GM12874 (cell line): ENCODE measurements around the gene GOT1.

Source experiments
- TF ChIP-seq, protein P1 (sequence below): IDR thresholded peaks from 2 replicates; pipeline ENCODE4 v1.5.1; 2011; ENCODE audit warnings: low read depth, mild to moderate bottlenecking, control low read depth, low read length, moderate library complexity; ENCODE audit not compliant: insufficient read depth

Gene GOT1

DNA sequence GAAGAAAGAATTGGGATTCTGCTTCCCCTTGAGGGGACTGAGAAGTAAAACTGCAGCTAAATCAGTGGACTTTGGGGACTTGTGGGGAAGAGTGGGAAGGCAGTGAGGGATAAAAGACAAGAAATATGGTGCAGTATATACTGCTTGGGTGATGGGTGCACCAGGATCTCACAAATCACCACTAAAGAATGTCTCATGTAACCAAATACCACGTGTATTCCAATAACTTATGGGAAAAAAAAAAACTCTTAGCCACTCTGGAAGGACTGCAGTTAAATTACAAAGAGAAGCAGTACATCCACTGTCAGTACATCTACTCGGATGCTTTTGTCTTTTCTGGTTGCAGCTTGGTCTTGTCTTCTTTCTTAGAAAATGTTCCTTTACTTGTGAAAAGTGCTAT is 27.4 kb upstream of the GOT1 start:
- TF ChIP-seq, protein P1, sequence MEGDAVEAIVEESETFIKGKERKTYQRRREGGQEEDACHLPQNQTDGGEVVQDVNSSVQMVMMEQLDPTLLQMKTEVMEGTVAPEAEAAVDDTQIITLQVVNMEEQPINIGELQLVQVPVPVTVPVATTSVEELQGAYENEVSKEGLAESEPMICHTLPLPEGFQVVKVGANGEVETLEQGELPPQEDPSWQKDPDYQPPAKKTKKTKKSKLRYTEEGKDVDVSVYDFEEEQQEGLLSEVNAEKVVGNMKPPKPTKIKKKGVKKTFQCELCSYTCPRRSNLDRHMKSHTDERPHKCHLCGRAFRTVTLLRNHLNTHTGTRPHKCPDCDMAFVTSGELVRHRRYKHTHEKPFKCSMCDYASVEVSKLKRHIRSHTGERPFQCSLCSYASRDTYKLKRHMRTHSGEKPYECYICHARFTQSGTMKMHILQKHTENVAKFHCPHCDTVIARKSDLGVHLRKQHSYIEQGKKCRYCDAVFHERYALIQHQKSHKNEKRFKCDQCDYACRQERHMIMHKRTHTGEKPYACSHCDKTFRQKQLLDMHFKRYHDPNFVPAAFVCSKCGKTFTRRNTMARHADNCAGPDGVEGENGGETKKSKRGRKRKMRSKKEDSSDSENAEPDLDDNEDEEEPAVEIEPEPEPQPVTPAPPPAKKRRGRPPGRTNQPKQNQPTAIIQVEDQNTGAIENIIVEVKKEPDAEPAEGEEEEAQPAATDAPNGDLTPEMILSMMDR = no peak

DNA sequence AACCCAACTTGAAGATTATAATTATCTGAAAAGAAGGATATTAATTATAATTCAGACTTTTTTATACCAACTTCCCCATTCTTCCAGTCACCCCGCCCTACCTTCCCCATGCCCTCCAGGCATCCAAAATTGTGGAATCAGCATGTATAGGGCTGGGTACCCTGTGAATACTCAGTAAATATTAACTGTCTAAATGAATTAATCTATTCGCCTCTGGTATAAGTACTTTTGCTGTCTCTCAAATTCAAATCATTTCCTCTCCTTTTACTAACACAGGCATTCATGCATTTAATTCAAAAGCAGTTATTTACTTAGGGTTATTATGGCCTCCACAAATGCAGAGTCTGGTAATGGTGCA is 26.5 kb upstream of the GOT1 start:
- TF ChIP-seq, protein P1 = no peak

DNA sequence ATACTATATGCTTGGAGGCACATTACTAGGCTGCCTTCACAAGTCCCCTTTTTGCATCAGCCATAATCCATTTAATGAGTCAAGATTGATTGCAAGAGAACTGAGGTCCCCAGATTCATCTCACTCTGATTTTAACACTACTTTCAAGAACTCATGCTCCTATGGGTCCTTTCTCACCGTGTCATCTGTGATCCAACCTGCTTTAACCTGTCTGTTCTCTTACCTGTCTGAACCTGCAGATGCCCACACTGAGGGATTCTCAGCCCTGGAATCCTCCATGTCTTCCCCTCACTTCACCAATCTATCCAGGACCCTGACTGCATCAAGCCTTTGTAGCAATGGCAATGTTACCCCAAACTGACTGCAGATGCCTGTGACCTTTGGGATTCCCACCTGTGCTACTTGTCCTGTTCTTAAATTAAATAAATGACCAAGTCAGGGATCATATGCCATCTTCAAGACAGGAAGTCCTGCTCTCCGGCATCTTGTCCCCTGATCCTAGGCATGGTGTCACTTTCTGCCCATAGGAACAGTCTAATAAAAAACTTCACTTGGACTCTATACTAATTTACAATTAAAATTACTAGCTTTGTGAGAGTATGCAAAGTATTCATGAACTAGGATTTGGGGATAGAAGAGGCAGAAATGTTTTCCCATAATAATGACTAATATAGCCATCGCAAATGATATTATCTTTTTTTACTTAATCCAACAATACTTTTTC is 25.9 kb upstream of the GOT1 start:
- TF ChIP-seq, protein P1 = no peak

DNA sequence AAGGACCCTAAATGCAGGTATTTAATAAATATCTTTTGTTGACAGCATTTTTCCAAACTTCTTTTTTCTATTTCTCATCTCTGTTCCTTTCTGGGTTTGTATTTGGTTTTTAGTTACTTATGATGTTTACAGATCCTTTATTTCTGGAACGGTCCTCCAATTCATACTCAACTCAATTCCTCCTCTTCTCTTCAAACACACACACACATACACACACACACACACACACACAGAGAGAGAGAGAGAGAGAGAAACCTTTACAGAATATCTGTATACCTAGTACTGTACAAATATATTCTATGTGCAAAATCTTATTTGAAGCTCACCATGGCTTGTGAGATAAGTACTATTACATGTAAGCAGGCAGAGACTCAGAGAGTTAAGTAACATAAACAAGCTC is 21.6 kb upstream of the GOT1 start:
- TF ChIP-seq, protein P1 = no peak

DNA sequence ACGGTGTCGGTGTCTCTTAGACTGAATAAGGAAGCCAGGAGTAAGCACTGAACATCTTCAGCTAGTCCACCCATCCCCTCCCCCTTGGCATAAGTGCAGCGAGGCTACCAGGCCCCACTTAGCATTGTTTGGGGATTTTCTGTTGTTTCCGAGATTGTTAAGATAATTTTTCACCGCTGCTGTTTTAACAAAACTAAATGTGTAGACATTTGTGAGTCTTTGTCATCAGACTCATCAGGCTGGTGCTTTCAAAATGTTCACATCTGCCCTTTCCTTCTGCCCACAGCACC is 21.0 kb upstream of the GOT1 start:
- TF ChIP-seq, protein P1 = no peak

DNA sequence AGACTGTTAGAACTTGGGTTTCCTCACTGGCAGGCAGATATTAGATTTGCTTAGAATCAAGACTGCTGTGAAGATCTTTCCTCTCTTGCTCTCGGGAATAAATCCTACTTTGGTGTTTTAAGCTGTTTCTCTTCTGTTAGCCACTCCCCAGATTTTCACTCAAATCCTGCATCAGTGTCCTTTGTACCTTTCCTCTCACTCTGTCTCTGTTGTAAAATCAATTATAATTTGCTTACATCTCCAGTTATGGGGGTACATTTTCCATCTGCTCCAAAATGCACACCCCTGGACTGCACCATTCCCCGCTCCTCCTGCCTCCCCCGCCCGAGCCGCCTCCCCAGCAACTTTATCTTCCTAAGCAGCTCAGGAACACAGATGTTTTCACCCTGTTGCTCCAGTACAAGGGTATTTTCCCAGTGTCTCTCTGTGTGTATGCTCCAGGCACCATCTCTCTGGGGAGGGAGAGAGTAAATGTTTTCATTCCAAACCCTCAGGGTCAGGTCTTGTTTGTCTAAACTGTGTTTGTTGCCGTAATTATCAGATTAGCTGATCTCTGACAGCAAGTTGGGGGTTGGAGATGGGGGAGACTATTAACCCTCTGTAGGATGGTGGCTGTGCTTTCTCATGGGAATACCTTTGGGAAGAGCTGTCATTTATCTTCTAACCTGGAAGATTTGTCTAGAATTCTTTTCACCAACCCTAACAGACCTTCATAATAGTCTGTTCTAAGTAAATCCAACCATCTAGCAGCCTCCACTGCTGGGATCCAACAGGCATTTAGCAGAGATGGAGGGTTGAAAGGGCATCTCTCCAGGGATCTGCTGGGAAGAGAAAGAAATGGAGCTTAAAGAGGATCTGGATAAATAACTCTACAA is 20.4 kb upstream of the GOT1 start:
- TF ChIP-seq, protein P1 = no peak

DNA sequence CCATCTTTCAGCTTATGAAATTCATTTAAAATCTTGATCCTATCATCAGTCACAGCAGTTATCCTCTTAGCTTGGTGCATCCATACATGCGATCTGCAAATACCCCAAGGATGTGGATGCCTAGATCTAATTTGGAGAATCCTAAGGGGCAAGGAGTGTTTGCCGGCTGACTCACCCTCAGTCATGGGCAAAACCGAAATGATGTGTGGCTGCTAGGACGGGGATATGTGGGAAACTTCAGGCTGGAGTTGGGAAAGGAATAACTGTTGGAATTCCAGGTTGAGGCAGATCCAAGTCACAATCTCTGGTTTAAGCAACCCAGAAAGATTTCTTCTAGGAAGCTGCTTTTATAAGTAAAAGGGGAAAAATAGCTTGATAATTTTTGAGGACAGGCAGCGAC is 19.7 kb upstream of the GOT1 start:
- TF ChIP-seq, protein P1 = no peak
